Stimulated activated CD4-positive, alpha-beta T cell treated with anti-CD3 and anti-CD28 coated beads, Interleukin-15, amount 100 ng/mL, for 1 hour (primary cell): Measurements from ENCODE around the gene HSFX4.
"Not testable (repeated sequence)": the region's sequence is repeated elsewhere in the genome, so short reads cannot be mapped to it uniquely, and the experiment has no call there.

Source experiments
- DNase-seq, 2 donors: peaks; one replicate each; pipeline ENCODE4 v3.0.0-alpha.2; 2020; ENCODE audit warnings: low read depth in 1 of 2, low spot score in 1 of 2

HSFX4 gene

GRCh38 chrX:149929400-149929799 lies at the start of gene HSFX4:
TSS of gene HSFX4 (plus strand) at chrX:149929573. CDS start at chrX:149929645, 72 bp downstream.
- DNase-seq = not testable (repeated sequence)

GRCh38 chrX:149881081-149881711 lies 48.2 kb upstream of the HSFX4 start, which contains the start of gene MAGEA8:
TSS of gene MAGEA8 (plus strand) at chrX:149881183. CDS start at chrX:149884273, 3,090 bp downstream.
- DNase-seq = no peak

GRCh38 chrX:149890828-149891227 lies 38.5 kb upstream of the HSFX4 start:
- DNase-seq = not testable (repeated sequence)

- DNase-seq = no peak
Measured at GRCh38 chrX:149898554-149898953, 30.8 kb upstream of the HSFX4 start.

GRCh38 chrX:149903889-149904748 lies 25.3 kb upstream of the HSFX4 start:
- DNase-seq = no peak

GRCh38 chrX:149908308-149908707 lies 21.1 kb upstream of the HSFX4 start:
- no peak for DNase-seq

- no peak for DNase-seq
Measured at GRCh38 chrX:149908727-149909126, 20.6 kb upstream of the HSFX4 start.

- DNase-seq = no peak
Measured at GRCh38 chrX:149909324-149910177, 19.8 kb upstream of the HSFX4 start.

- no peak for DNase-seq
Measured at GRCh38 chrX:149910178-149910695, 19.1 kb upstream of the HSFX4 start.

GRCh38 chrX:149916745-149917392 lies 12.5 kb upstream of the HSFX4 start:
- DNase-seq = no peak

- not testable (repeated sequence) for DNase-seq
Measured at GRCh38 chrX:149923836-149924235, 5.5 kb upstream of the HSFX4 start.

GRCh38 chrX:149924434-149924833 lies 4.9 kb upstream of the HSFX4 start:
- not testable (repeated sequence) for DNase-seq

- DNase-seq = not testable (repeated sequence)
Measured at GRCh38 chrX:149927245-149927963, 2.0 kb upstream of the HSFX4 start.

- not testable (repeated sequence) for DNase-seq
Measured at GRCh38 chrX:149927964-149928258, 1.5 kb upstream of the HSFX4 start.

GRCh38 chrX:149928635-149929034 lies 738 bp upstream of the HSFX4 start:
- DNase-seq = not testable (repeated sequence)

- DNase-seq = not testable (repeated sequence)
Measured at GRCh38 chrX:149931355-149931754, 2.0 kb downstream of the HSFX4 start.

GRCh38 chrX:149932150-149932549 lies 2.8 kb downstream of the HSFX4 start:
- not testable (repeated sequence) for DNase-seq

- not testable (repeated sequence) for DNase-seq
Measured at GRCh38 chrX:149932970-149933369, 3.6 kb downstream of the HSFX4 start.

GRCh38 chrX:149933547-149933946 lies 4.2 kb downstream of the HSFX4 start:
- DNase-seq = not testable (repeated sequence)

GRCh38 chrX:149937328-149937727 lies 8.0 kb downstream of the HSFX4 start:
- DNase-seq = not testable (repeated sequence)
